Ovary (tissue), 9 donors: ENCODE results near the gene SHB. TPM values are rescaled to one million over a fixed set of nuclear protein-coding genes. Genes with fewer than 3 reads are reported as not detected.

Source experiments
- DNase-seq, 5 donors: peaks; one replicate each; pipeline ENCODE4 v3.0.0-alpha.2; 2019 to 2020
- H3K27ac ChIP-seq, 2 donors: fragments of 200-600 bp; one replicate each; pipeline versions ENCODE4 v1.5.1 to v1.8.0; 2019 to 2022
- H3K27me3 ChIP-seq: fragments of 200-600 bp; one replicate; pipeline ENCODE4 v1.8.0; 2022
- H3K36me3 ChIP-seq: fragments of 200-600 bp; sonication (generic); one replicate; pipeline ENCODE4 v1.5.1; 2019
- H3K4me1 ChIP-seq: one replicate; pipeline ENCODE4 v1.8.1; 2013; ENCODE audit warnings: mild to moderate bottlenecking, moderate library complexity; ENCODE audit not compliant: insufficient read depth
- H3K4me3 ChIP-seq: fragments of 200-600 bp; sonication (generic); one replicate; pipeline ENCODE4 v1.5.1; 2017
- H3K9me3 ChIP-seq, 2 donors: fragments of 200-600 bp in 1 of 2; sonication (generic) in 1 of 2; one replicate each; pipeline versions ENCODE4 v1.5.1 to v1.8.1; 2013 to 2019; ENCODE audit warnings: mild to moderate bottlenecking in 1 of 2, moderate library complexity in 1 of 2
- CTCF ChIP-seq, 3 donors: fragments of 450-650 bp in 2 of 3; fragments of 200-600 bp in 1 of 3; IDR thresholded peaks; one replicate each; pipeline versions ENCODE4 v1.5.1 to v1.8.0; 2016 to 2022; ENCODE audit warnings: antibody characterized with exemption in 3 of 3, mild to moderate bottlenecking in 1 of 3
- EP300 ChIP-seq: sonication (generic); formaldehyde crosslinking; IDR thresholded peaks from one replicate; pipeline ENCODE4 v1.6.1; 2017; ENCODE audit warnings: antibody characterized with exemption
- POLR2A ChIP-seq: fragments of 450-650 bp; IDR thresholded peaks from one replicate; pipeline ENCODE4 v1.6.1; 2017; ENCODE audit warnings: antibody characterized with exemption, mild to moderate bottlenecking, moderate library complexity
- WGBS, 3 donors: extraction: QIAGEN DNeasy Blood & Tissue Kit in 1 of 3; methylation state at CpG; one replicate each; pipeline versions ENCODE4 v1.1.5 to v1.1.7; 2013 to 2017; 5-methylcytosine and 5-hydroxymethylcytosine counted together
- intact Hi-C, 4 donors: fragments of 100-400 bp; cut with DNase I; formaldehyde crosslinking; loops; one replicate each; pipeline versions ENCODE4 v1.11.0 to v1.15.1; 2022 to 2023
- polyA plus RNA-seq, 2 donors: library from polyadenylated mRNA; stranded (reverse); fragments of 200-250 nt in 1 of 2; fragments of 350-450 nt in 1 of 2; fragmentation: Illumina TruSeq in 1 of 2; extraction: RNeasy Lipid Tissue Mini Kit (QIAGEN cat#74804) in 1 of 2; gene quantifications; one replicate each; pipeline ENCODE4 v1.2.3, GENCODE V29; 2013 to 2014
- total RNA-seq, 7 donors: library from RNA; depleted of rRNA in 2 of 7; stranded (reverse); fragments of >200 nt in 2 of 7; fragmentation: NEBNext Ultra II Directional in 3 of 7; extraction: Animal tissue kit (Norgen Biotek cat#: 25700) in 3 of 7; gene quantifications; one replicate each; pipeline versions ENCODE4 v1.1.0 to v1.2.4, GENCODE V29; 2016 to 2023
- donor health status: DM: no; HTN: no; CAD: no; lungs with moderate emphysema.
- donor health status: DM: no; HTN: no; CAD: no.
- donor health status: Bipolar disorder and iron deficiency.
- donor health status: DM: yes; HTN: yes; CAD: no.
- donor health status: DM: no; HTN: no; CAD: no.
- donor health status: DM: yes; HTN: yes; CAD: no.

SHB gene
- total and polyA plus RNA-seq, 9 donors, result 3.5 to 23.8 (median 9.0) TPM

GRCh38 chr9:38112049-38112448, 43.0 kb upstream of the SHB start:
- TF ChIP-seq EP300, result no peak
- H3K9me3 ChIP-seq, result no peaks in the 10 kb centered on the region
- no peak for DNase-seq
- 92 to 95% (median 92%) methylated on average over 5 of the region's 5 CpGs for WGBS, 3 donors
- no peaks in the 10 kb centered on the region for H3K4me1 ChIP-seq
- H3K36me3 ChIP-seq, result no peaks in the 10 kb centered on the region
- no peaks in the 10 kb centered on the region for H3K27me3 ChIP-seq
- intact Hi-C loops, result loop anchor here in 1 of 4 donors (5.0 kb wide), 1 partner anchor 470 kb away; no protein-coding TSS in a partner anchor
- no peak overlapping the region for H3K27ac ChIP-seq
- no peak overlapping the region for H3K4me3 ChIP-seq

GRCh38 chr9:38110476-38110875, 41.4 kb upstream of the SHB start:
- no peaks in the 10 kb centered on the region for H3K36me3 ChIP-seq
- intact Hi-C loops, result loop anchor here in 1 of 4 donors (5.0 kb wide), 1 partner anchor 468 kb away; no protein-coding TSS in a partner anchor
- TF ChIP-seq POLR2A, result no peak
- TF ChIP-seq CTCF (IDR thresholded peaks at IDR 0.05), result no peak
- TF ChIP-seq EP300, result no peak
- DNase-seq, result no peak
- 50 to 57% (median 51%) methylated on average over 6 of the region's 6 CpGs for WGBS, 3 donors
- H3K27me3 ChIP-seq, result no peaks in the 10 kb centered on the region
- no peaks in the 10 kb centered on the region for H3K4me1 ChIP-seq
- no peaks in the 10 kb centered on the region for H3K9me3 ChIP-seq
- H3K27ac ChIP-seq, result no peak overlapping the region
- no peak overlapping the region for H3K4me3 ChIP-seq

GRCh38 chr9:38109601-38110000, 40.6 kb upstream of the SHB start:
- H3K27ac ChIP-seq, result no peak overlapping the region

GRCh38 chr9:38108326-38108725, 39.3 kb upstream of the SHB start:
- no peaks in the 10 kb centered on the region for H3K4me1 ChIP-seq
- no peak for TF ChIP-seq POLR2A
- no peak for TF ChIP-seq EP300
- TF ChIP-seq CTCF (IDR thresholded peaks at IDR 0.05), result no peak
- no peaks in the 10 kb centered on the region for H3K9me3 ChIP-seq
- H3K27ac ChIP-seq, result no peak overlapping the region
- WGBS, 3 donors, result 93 to 100% (median 96%) methylated on average over 1 of the region's 1 CpG
- intact Hi-C loops, result loop anchor here in 1 of 4 donors (2.0 kb wide), 1 partner anchor 14 kb away; no protein-coding TSS in a partner anchor
- no peak for DNase-seq
- no peaks in the 10 kb centered on the region for H3K36me3 ChIP-seq
- no peak overlapping the region for H3K4me3 ChIP-seq
- no peaks in the 10 kb centered on the region for H3K27me3 ChIP-seq

More at GRCh38 chr9:38109601-38110000, 40.6 kb upstream of the SHB start:
- 29 to 45% (median 32%) methylated on average over 6 of the region's 6 CpGs for WGBS, 3 donors
- H3K36me3 ChIP-seq, result no peaks in the 10 kb centered on the region
- TF ChIP-seq CTCF (IDR thresholded peaks at IDR 0.05) (no peak), EP300 (no peak), POLR2A (no peak)
- H3K4me3 ChIP-seq, result no peak overlapping the region
- DNase-seq, result no peak
- intact Hi-C loops, result loop anchor here in 1 of 4 donors (2.0 kb wide), 1 partner anchor 15 kb away; no protein-coding TSS in a partner anchor
- H3K27me3 ChIP-seq, result no peaks in the 10 kb centered on the region
- no peaks in the 10 kb centered on the region for H3K4me1 ChIP-seq
- no peaks in the 10 kb centered on the region for H3K9me3 ChIP-seq

GRCh38 chr9:38107811-38108304, 38.8 kb upstream of the SHB start:
- Histone ChIP-seq H3K4me1 (no peaks in the 10 kb centered on the region), H3K27me3 (no peaks in the 10 kb centered on the region), H3K9me3 (no peaks in the 10 kb centered on the region), H3K4me3 (no peak overlapping the region), H3K36me3 (no peaks in the 10 kb centered on the region), H3K27ac (no peak overlapping the region)
- TF ChIP-seq EP300 (no peak), POLR2A (no peak), CTCF (IDR thresholded peaks at IDR 0.05) (no peak)
- no peak for DNase-seq
- 89 to 92% (median 90%) methylated on average over 8 of the region's 8 CpGs for WGBS, 3 donors
- intact Hi-C loops, result loop anchor here in 1 of 4 donors (2.0 kb wide), 1 partner anchor 13 kb away; no protein-coding TSS in a partner anchor
